GM18505 (cell line): ENCODE data around the gene SMIM35.
"Not testable (repeated sequence)": the region's sequence is repeated elsewhere in the genome, so short reads cannot be mapped to it uniquely, and the experiment has no call there.

Experiments used
- ATAC-seq: cut with Tn5 transposase; IDR thresholded peaks from one replicate; pipeline ENCODE4 v1.9.1; 2021; ENCODE audit not compliant: unreplicated experiment
- POLR2A ChIP-seq: IDR thresholded peaks from 4 replicates; pipeline ENCODE4 v1.6.1; 2011; ENCODE audit warnings: borderline replicate concordance; ENCODE audit not compliant: insufficient read depth, insufficient read length; ENCODE audit errors: extremely low read depth

Gene SMIM35

GRCh38 chr11:117986981-117987574 lies 99.7 kb downstream of the SMIM35 start:
- no peak for TF ChIP-seq POLR2A
- peak; percentile 43 for ATAC-seq

DNA sequence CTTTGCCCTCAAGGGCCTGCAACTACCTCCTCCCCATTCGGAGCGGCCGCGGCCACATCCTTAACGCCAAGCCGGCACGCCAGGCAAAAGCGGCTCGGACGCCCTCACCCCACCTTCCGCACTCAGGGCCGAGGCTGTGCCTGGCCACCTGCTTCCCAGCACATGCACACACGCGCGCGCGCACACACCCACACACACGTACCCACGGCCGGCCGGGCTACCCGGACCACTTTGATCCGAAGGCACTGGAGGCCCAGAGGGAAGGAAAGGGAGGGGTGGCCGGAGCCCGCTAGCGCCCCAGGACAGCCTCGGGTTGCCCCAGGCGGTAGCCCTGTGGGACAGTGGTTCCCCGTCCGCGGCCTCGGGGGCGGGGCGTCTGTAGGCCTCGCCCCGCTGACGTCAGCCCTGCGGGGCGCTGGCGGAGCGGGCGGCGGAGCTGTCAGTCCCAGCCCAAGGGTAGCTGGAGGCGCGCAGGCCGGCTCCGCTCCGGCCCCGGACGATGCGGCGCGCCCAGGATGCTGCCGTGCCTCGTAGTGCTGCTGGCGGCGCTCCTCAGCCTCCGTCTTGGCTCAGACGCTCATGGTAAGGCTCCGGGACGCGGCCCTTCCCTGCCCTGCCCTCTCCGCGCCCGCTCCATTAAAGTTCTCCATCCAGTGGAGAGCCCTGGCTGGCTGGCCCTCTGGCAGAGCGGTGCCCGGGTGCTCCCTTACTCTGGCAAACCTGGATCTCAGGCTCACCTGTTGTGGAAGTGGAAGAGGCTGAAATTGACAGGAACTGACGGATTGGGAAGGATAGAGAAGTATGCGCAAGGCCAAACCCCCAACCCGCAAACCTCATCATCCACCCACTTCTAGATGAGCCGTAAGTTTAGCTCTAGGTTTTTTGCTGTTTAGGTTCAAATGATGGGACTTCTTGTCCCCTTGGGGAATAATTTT lies 100.5 kb downstream of the SMIM35 start, which contains the start of gene IL10RA:
Gene IL10RA (plus strand): TSS at position 442 of the 935 bp plus-strand sequence. CDS start 74 bp downstream, at position 516.
- ATAC-seq: peak; percentile 86
- TF ChIP-seq POLR2A: peak; percentile 97

DNA sequence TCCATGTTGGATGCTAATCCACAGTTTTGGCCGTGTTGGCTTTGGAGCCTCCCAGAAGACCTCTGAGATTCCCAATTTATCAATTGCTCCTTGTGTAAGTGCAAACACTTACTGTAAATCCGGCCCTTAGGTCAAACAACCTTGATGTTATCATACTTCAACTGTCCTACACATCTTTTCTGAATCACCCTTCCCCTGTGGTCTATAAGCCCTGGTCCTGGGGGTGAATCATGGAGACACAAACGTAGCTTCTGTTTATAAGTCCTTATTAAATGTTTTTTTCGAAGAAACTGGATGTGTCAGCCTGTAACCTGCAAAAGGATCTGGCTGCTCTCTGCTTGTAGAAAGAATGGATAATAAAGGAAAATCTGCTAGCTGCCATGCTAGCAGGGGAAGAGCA lies 102.3 kb downstream of the SMIM35 start:
- TF ChIP-seq POLR2A: no peak
- no peak for ATAC-seq

- no peak for TF ChIP-seq POLR2A
- ATAC-seq: no peak
Observed at GRCh38 chr11:117983163-117983475, 103.6 kb downstream of the SMIM35 start.

DNA sequence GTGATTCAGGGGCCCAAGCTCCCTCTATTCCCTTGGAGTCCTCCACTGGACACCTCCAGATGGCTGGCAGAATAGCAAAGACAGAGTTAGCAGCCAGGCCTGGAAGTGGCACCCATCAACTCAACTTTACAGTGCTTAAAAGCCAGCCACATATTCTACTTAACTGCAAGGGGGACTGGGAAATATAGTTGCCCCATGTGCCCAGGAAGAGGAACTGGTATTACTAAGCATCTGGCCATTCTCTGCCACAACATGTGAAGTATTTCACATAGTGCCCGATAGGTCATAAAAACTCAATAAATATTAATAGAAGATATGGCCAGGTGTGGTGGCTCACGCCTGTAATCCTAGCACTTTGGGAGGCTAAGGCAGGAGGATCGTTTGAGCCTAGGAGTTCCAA lies 106.0 kb downstream of the SMIM35 start:
- ATAC-seq: no peak
- no peak for TF ChIP-seq POLR2A

GRCh38 chr11:117980280-117980679 lies 106.5 kb downstream of the SMIM35 start:
- no peak for ATAC-seq
- no peak for TF ChIP-seq POLR2A

DNA sequence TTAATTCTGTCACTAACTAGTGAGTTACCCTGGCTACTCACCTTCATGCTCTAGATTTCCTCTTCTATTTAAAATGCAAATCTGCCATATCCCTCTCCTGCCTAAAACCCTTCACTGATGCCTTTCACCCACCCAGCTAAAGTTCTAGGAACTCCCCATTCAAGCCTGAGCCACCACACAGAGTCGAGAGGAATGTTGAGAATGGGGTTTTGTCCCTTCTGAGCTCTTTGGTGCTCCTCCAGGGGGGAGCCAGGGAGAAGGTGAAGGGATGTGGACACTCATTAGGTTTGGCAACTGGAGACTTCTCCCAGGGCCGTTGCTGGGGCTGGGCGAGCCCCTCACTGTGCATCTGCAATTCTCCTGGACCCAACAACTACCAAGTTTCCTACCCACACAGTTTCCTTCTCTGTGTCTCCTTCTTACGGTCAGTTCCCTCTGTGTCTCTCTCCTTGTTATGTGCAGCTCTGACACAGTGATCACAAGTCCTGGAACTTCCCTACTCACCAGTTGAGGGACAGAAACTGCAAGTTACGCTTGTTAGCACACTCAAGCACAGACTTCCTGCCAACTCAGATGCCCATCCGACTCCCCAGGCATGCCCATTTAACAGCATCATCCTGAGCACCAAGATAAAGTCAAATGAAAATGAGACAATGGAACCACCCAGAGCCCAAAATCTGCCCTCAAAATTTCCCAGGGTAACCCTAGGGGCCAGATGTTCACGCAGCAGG lies 107.1 kb downstream of the SMIM35 start:
- ATAC-seq: no peak

GRCh38 chr11:117978991-117979390 lies 107.8 kb downstream of the SMIM35 start:
- ATAC-seq: no peak
- TF ChIP-seq POLR2A: no peak

More for the DNA sequence above, 107.1 kb downstream of the SMIM35 start:
- no peak for TF ChIP-seq POLR2A

DNA sequence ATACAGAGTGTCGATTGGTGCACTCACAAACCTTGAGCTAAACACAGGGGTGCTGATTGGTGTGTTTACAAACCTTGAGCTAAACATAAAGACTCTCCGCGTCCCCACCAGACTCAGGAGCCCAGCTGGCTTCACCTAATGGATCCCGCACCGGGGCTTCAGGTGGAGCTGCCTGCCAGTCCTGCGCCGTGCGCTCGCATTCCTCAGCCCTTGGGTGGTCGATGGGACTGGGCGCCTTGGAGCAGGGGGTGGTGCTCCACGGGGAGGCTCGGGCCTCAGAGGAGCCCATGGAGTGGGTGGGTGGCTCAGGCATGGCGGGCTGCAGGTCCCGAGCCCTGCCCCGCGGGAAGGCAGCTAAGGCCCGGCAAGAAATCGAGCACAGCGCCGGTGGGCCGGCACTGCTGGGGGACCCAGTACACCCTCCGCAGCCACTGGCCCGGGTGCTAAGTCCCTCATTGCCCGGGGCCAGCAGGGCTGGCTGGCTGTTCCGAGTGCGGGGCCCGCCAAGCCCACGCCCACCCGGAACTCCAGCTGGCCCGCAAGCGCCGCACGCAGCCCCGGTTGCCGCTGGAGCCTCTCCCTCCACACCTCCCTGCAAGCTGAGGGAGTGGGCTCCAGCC lies 108.4 kb downstream of the SMIM35 start:
- ATAC-seq: not testable (repeated sequence)

DNA sequence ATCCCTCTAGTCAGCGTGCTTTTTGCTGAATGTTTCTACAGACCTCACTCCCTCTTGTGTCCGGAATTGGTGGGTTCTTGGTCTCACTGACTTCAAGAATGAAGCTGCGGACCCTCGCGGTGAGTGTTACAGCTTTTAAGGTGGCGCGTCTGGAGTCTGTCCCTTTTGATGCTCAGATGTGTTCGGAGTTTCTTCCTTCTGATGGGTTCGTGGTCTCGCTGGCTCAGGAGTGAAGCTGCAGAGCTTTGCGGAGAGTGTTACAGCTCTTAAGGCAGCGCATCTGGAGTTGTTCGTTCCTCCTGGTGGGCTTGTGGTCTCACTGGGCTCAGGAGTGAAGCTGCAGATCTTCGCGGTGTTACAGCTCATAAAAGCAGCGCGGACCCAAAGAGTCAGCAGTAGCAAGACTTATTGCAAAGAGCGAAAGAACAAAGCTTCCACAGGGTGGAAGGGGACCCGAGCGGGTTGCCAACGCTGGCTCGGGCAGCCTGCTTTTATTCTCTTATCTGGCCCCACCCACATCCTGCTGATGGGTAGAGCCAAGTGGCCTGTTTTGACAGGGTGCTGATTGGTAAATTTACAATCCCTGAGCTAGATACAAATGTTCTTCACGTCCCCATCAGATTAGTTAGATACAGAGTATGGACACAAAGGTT lies 109.0 kb downstream of the SMIM35 start:
- not testable (repeated sequence) for ATAC-seq

DNA sequence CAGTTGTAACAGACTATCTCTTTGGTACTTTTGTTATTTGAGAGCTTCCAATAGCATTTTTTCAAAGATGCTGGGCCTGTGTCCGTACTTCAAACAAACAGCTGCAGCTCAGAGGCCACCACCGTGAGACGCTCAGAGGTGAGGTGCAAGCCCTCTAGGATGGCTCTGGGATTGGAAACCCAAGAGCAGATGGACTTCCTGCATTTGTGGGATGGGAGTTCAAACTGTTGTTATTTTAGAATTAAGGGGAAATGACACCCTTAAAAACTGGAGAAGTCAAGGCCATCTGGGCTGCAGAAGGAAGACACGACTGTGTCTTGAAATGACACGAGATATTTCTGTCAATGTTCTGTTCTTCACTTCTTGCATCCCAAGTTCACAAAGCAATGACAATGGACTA lies 109.7 kb downstream of the SMIM35 start:
- no peak for TF ChIP-seq POLR2A
- no peak for ATAC-seq

GRCh38 chr11:117976445-117976844 lies 110.3 kb downstream of the SMIM35 start:
- no peak for ATAC-seq
- TF ChIP-seq POLR2A: no peak

DNA sequence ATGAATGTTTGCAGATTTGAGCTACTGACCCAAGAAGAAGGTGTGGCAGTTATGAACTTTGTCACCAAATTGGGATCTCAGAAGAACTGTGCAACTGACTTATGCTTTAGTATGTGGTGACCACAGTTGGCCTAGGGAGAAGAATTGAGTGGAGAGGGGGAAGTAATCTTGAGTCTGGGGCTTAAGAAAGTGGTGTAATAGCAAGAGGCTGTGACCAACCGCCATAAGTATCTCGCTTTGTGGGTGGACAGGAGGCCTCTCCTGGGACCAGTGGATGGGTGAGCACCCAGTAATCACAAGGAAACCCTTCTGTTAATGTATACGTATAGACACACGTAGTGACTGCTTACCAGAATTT lies 113.3 kb downstream of the SMIM35 start:
- TF ChIP-seq POLR2A: no peak
- no peak for ATAC-seq
